PC-9 (cell line): ENCODE data around the gene XYLB. TPM values are rescaled to one million over a fixed set of nuclear protein-coding genes. Genes with fewer than 3 reads are reported as not detected.

Experiments
- BruUV-seq: library from RNA; stranded (reverse); fragments of 400-500 nt; replicated peaks from 2 replicates; lab custom pipeline; 2021; lab: Mats Ljungman, UMichigan
- CTCF ChIA-PET: fragments of 300-600 bp; sonication (Branson Sonifier 250); formaldehyde crosslinking; loops from one replicate; lab custom pipeline; 2022; ENCODE audit warnings: antibody characterized with exemption; lab: Charles Lee
- POLR2A ChIA-PET: fragments of 300-600 bp; sonication (Branson Sonifier 250); formaldehyde crosslinking; loops from one replicate; lab custom pipeline; 2022; ENCODE audit warnings: antibody characterized with exemption; ENCODE audit not compliant: unreplicated experiment; lab: Charles Lee
- DNase-seq, 2 experiments: peaks; one replicate each; pipeline versions ENCODE4 v3.0.0 to v3.0.0-alpha.2; 2015 to 2022; ENCODE audit warnings: mixed read lengths in 1 of 2
- H2AFZ ChIP-seq: fragments of 200-600 bp; sonication (generic); 2 replicates; pipeline ENCODE4 v1.8.1; 2017; ENCODE audit warnings: antibody characterized with exemption
- H3F3A ChIP-seq: fragments of 200-600 bp; sonication (generic); 2 replicates; pipeline ENCODE4 v1.8.1; 2017; ENCODE audit warnings: antibody characterized with exemption, mild to moderate bottlenecking, low read depth; ENCODE audit not compliant: insufficient read depth
- H3K27ac ChIP-seq: fragments of 200-600 bp; sonication (generic); 2 replicates; pipeline ENCODE4 v1.6.1; 2016; ENCODE audit warnings: mixed run types
- H3K27me3 ChIP-seq: fragments of 200-600 bp; sonication (generic); 2 replicates; pipeline ENCODE4 v1.6.1; 2016; ENCODE audit warnings: low read depth, mixed run types; ENCODE audit not compliant: insufficient read depth
- H3K36me3 ChIP-seq: fragments of 200-600 bp; sonication (generic); 2 replicates; pipeline ENCODE4 v1.6.1; 2016; ENCODE audit warnings: low read depth, mixed run types
- H3K4me1 ChIP-seq: fragments of 200-600 bp; sonication (generic); replicated peaks from 2 replicates; pipeline ENCODE4 v1.6.1; 2016; ENCODE audit warnings: mixed run types; ENCODE audit not compliant: insufficient read depth
- H3K4me2 ChIP-seq: fragments of 200-600 bp; sonication (generic); 2 replicates; pipeline ENCODE4 v1.6.1; 2017; ENCODE audit warnings: mixed run types
- H3K4me3 ChIP-seq: fragments of 200-600 bp; sonication (generic); 2 replicates; pipeline ENCODE4 v1.6.1; 2016; ENCODE audit warnings: mixed run types
- H3K79me2 ChIP-seq: fragments of 200-600 bp; sonication (generic); 2 replicates; pipeline ENCODE4 v1.6.1; 2017; ENCODE audit warnings: low read depth, mixed run types
- H3K9me2 ChIP-seq: fragments of 200-600 bp; sonication (generic); 2 replicates; pipeline ENCODE4 v1.8.1; 2017; ENCODE audit warnings: mild to moderate bottlenecking; ENCODE audit not compliant: insufficient read depth
- H3K9me3 ChIP-seq: fragments of 200-600 bp; sonication (generic); 2 replicates; pipeline ENCODE4 v1.8.1; 2016; ENCODE audit warnings: low read depth; ENCODE audit not compliant: insufficient read depth
- H4K20me1 ChIP-seq: fragments of 200-600 bp; sonication (generic); 2 replicates; pipeline ENCODE4 v1.8.1; 2017; ENCODE audit not compliant: insufficient read depth
- CTCF ChIP-seq: fragments of 200-600 bp; sonication (generic); conservative IDR thresholded peaks from 2 replicates; pipeline ENCODE4 v1.6.1; 2017; ENCODE audit warnings: mixed run types, antibody characterized with exemption, mild to moderate bottlenecking, moderate library complexity
- EZH2 ChIP-seq: fragments of 200-600 bp; sonication (generic); IDR thresholded peaks from 2 replicates; pipeline ENCODE4 v1.8.0; 2017; ENCODE audit warnings: antibody characterized with exemption, low read depth
- intact Hi-C: fragments of 100-400 bp; cut with micrococcal nuclease; formaldehyde crosslinking; loops from one replicate; pipeline ENCODE4 v1.10.0; 2022; ENCODE audit not compliant: unreplicated experiment
- total RNA-seq: library from RNA; stranded (reverse); gene quantifications from 2 replicates; pipeline ENCODE4 v1.2.3, GENCODE V29; 2021

XYLB gene
- total RNA-seq, 1 experiment from 2014 or later: 2.4 TPM

- no peaks in the 10 kb centered on the region for H3K9me3 ChIP-seq
- peak overlapping the region; percentile 96; the same call in 1 of the 2 replicates for H2AFZ ChIP-seq
- no TSS peak for BruUV-seq
- H4K20me1 ChIP-seq: no peaks in the 10 kb centered on the region
- DNase-seq: no peak
- H3K27me3 ChIP-seq: no peaks in the 10 kb centered on the region
- no peaks in the 10 kb centered on the region for H3K36me3 ChIP-seq
- H3K27ac ChIP-seq: no peak overlapping the region
- 0 out of 2 replicates have a peak, but pooled peaks cover 11% of the 10 kb centered on the region for H3K79me2 ChIP-seq
- no peak for TF ChIP-seq CTCF
- TF ChIP-seq EZH2: no peak
- H3K4me1 ChIP-seq: peaks cover 11% of the 10 kb centered on the region
- ChIA-PET CTCF (no interaction called here), POLR2A (no interaction called here)
- intact Hi-C loops: loop anchor here (2.0 to 10.0 kb wide), 4 partner anchors 109 to 341 kb away; partner anchors contain the start of gene ACVR2B
- H3K4me2 ChIP-seq: peak overlapping the region; percentile 90; the same call in 1 of the 2 replicates
- H3K9me2 ChIP-seq: no peaks in the 10 kb centered on the region
- peaks cover 5% of the 10 kb centered on the region; the same call in 1 of the 2 replicates for H3F3A ChIP-seq
- H3K4me3 ChIP-seq: peak overlapping the region; percentile 81; the same call in 1 of the 2 replicates
Measured at GRCh38 chr3:38345879-38346586, 552 bp upstream of the XYLB start.

- peaks cover 11% of the 10 kb centered on the region for H3K4me1 ChIP-seq
- H3K9me3 ChIP-seq: no peaks in the 10 kb centered on the region
- BruUV-seq: TSS peak; percentile 61
- H3K9me2 ChIP-seq: no peaks in the 10 kb centered on the region
- ChIA-PET POLR2A (no interaction called here), CTCF (interaction anchor here (0.6 kb wide), 1 partner anchor 270 kb away, joined by 7 read pairs; no protein-coding TSS in a partner anchor)
- H3F3A ChIP-seq: peaks cover 5% of the 10 kb centered on the region; the same call in 1 of the 2 replicates
- H3K27ac ChIP-seq: no peak overlapping the region
- no peak for DNase-seq
- peak overlapping the region; percentile 81 for H3K4me3 ChIP-seq
- 0 out of 2 replicates have a peak, but pooled peaks cover 11% of the 10 kb centered on the region for H3K79me2 ChIP-seq
- H4K20me1 ChIP-seq: no peaks in the 10 kb centered on the region
- TF ChIP-seq CTCF (no peak), EZH2 (no peak)
- intact Hi-C loops: loop anchor here (2.0 to 10.0 kb wide), 4 partner anchors 107 to 343 kb away; partner anchors contain the start of gene ACVR2B
- peak overlapping the region; percentile 90 for H3K4me2 ChIP-seq
- H3K27me3 ChIP-seq: no peaks in the 10 kb centered on the region
- 0 out of 2 replicates have a peak, but pooled peaks cover 5% of the 10 kb centered on the region for H3K36me3 ChIP-seq
- H2AFZ ChIP-seq: peak overlapping the region; percentile 96
Measured at GRCh38 chr3:38347421-38348200, 1.0 kb downstream of the XYLB start.

- intact Hi-C loops: loop anchor here (5.0 to 10.0 kb wide), 3 partner anchors 106 to 344 kb away; partner anchors contain the start of gene ACVR2B
- Histone ChIP-seq H3K27ac (no peak overlapping the region), H2AFZ (no peak overlapping the region), H3K4me3 (no peak overlapping the region), H3K36me3 (0 out of 2 replicates have a peak, but pooled peaks cover 5% of the 10 kb centered on the region), H3K9me2 (no peaks in the 10 kb centered on the region), H3F3A (peaks cover 5% of the 10 kb centered on the region; the same call in 1 of the 2 replicates), H3K27me3 (no peaks in the 10 kb centered on the region), H3K79me2 (0 out of 2 replicates have a peak, but pooled peaks cover 11% of the 10 kb centered on the region), H4K20me1 (no peaks in the 10 kb centered on the region), H3K4me1 (peaks cover 11% of the 10 kb centered on the region), H3K4me2 (no peak overlapping the region), H3K9me3 (no peaks in the 10 kb centered on the region)
- POLR2A ChIA-PET: interaction anchor here (0.7 kb wide), 1 partner anchor 1782 kb away, joined by 4 read pairs; no protein-coding TSS in a partner anchor
- CTCF ChIA-PET: no interaction called here
- BruUV-seq: no TSS peak
- no peak for DNase-seq
- TF ChIP-seq CTCF (no peak), EZH2 (no peak)
Measured at GRCh38 chr3:38348903-38349302, 2.3 kb downstream of the XYLB start.
